T-cell (primary cell): Measurements from ENCODE around the gene GAREM2. TPM values are rescaled to one million over a fixed set of nuclear protein-coding genes. Genes with fewer than 3 reads are reported as not detected.
A peak's percentile ranks its signal among the peaks of the same experiment; 100 is the strongest.
"Not testable (repeated sequence)": the region's sequence is repeated elsewhere in the genome, so short reads cannot be mapped to it uniquely, and the experiment has no call there.

Experiments
- ATAC-seq, 4 experiments: fragments of 200-7000 bp in 3 of 4; fragments of 150-1000 bp in 1 of 4; cut with Tn5 transposase; replicated peaks in 1 of 4; 1 replicate in 3 of 4; 2 replicates in 1 of 4; pipeline ENCODE4 v1.10.0; 2021; ENCODE audit warnings: moderate library complexity in 3 of 4, mild to moderate bottlenecking in 2 of 4, moderate number of reproducible peaks in 1 of 4
- CTCF ChIA-PET, 2 donors: fragments of 300-600 bp; sonication (Branson Sonifier 250); formaldehyde crosslinking; loops; one replicate each; lab custom pipeline; 2022; ENCODE audit warnings: antibody characterized with exemption in 2 of 2; lab: Charles Lee
- POLR2A ChIA-PET, 2 donors: fragments of 300-600 bp; sonication (Branson Sonifier 250); formaldehyde crosslinking; loops; one replicate each; lab custom pipeline; 2022; ENCODE audit warnings: antibody characterized with exemption in 2 of 2; lab: Charles Lee
- DNase-seq, 35 experiments: peaks; one replicate each; pipeline versions ENCODE4 v3.0.0 to v3.0.0-alpha.2; 2013 to 2023
- H3K27ac ChIP-seq: one replicate; pipeline ENCODE4 v1.5.1; 2013; ENCODE audit warnings: low read length
- H3K27me3 ChIP-seq, 2 experiments: replicated peaks in 1 of 2; 1 replicate in 1 of 2; 2 replicates in 1 of 2; pipeline versions ENCODE4 v1.6.1 to v1.7.0; 2013; ENCODE audit warnings: low read length in 1 of 2, mixed read lengths in 1 of 2; ENCODE audit not compliant: control insufficient read depth in 2 of 2, insufficient read depth in 2 of 2; ENCODE audit errors: extremely low read depth in 1 of 2
- H3K36me3 ChIP-seq, 2 donors: 1 replicate in 1 of 2; 2 replicates in 1 of 2; pipeline versions ENCODE4 v1.6.1 to v1.7.0; 2013; ENCODE audit warnings: low read length in 1 of 2; ENCODE audit not compliant: control insufficient read depth in 2 of 2, insufficient read depth in 1 of 2; ENCODE audit errors: extremely low read depth in 1 of 2
- H3K4me1 ChIP-seq, 2 experiments: 1 replicate in 1 of 2; 2 replicates in 1 of 2; pipeline versions ENCODE4 v1.6.1 to v1.7.0; 2013; ENCODE audit warnings: low read length in 2 of 2, mixed read lengths in 1 of 2; ENCODE audit not compliant: insufficient read depth in 2 of 2, control insufficient read depth in 1 of 2; ENCODE audit errors: extremely low read depth in 1 of 2
- H3K4me3 ChIP-seq, 2 donors: 1 replicate in 1 of 2; 2 replicates in 1 of 2; pipeline versions ENCODE4 v1.5.1 to v1.7.0; 2013; ENCODE audit warnings: mild to moderate bottlenecking in 2 of 2, low read length in 1 of 2, moderate library complexity in 1 of 2; ENCODE audit not compliant: control insufficient read depth in 1 of 2; ENCODE audit errors: extremely low read depth in 1 of 2
- H3K9me3 ChIP-seq: 2 replicates; pipeline ENCODE4 v1.7.0; 2013
- H3K27ac Mint-ChIP-seq, 2 donors: one replicate each; pipeline ENCODE4 v1.8.0; 2020 to 2021; ENCODE audit warnings: mild to moderate bottlenecking in 2 of 2, mixed read lengths in 2 of 2
- H3K27me3 Mint-ChIP-seq, 2 donors: one replicate each; pipeline ENCODE4 v1.8.0; 2021 to 2022; ENCODE audit warnings: mixed read lengths in 2 of 2
- H3K36me3 Mint-ChIP-seq: one replicate; pipeline ENCODE4 v1.8.0; 2021; ENCODE audit warnings: mixed read lengths
- H3K4me1 Mint-ChIP-seq, 3 donors: one replicate each; pipeline ENCODE4 v1.8.0; 2020 to 2022; ENCODE audit warnings: mixed read lengths in 3 of 3, mild to moderate bottlenecking in 1 of 3
- H3K4me3 Mint-ChIP-seq, 3 donors: one replicate each; pipeline ENCODE4 v1.8.0; 2020 to 2022; ENCODE audit warnings: mild to moderate bottlenecking in 3 of 3, mixed read lengths in 3 of 3, moderate library complexity in 3 of 3
- H3K9me3 Mint-ChIP-seq, 3 donors: one replicate each; pipeline ENCODE4 v1.8.0; 2020 to 2022; ENCODE audit warnings: mixed read lengths in 3 of 3
- WGBS: methylation state at CpG from one replicate; pipeline ENCODE4 v1.1.5; 2013; ENCODE audit warnings: missing lambda C conversion rate; ENCODE audit not compliant: insufficient coverage; 5-methylcytosine and 5-hydroxymethylcytosine counted together
- total RNA-seq, 35 experiments: library from RNA in 6 of 35; stranded (reverse) in 6 of 35; fragments of 120-200 nt in 1 of 35; gene quantifications; one replicate each; pipeline versions ENCODE4 v1.2.1 to v1.2.4 and lab custom pipeline; 2013 to 2026

The GAREM2 gene
- total RNA-seq, 5 donors from 2014 or later (not counting 1 experiment from before 2014, with no cell fraction given): 2.9 to 9.1 (median 5.2) TPM

- Histone ChIP-seq H3K4me1 (no peaks in the 10 kb centered on the region), H3K9me3 (no peaks in the 10 kb centered on the region), H3K27me3 (peaks cover 0 to 2% of the 10 kb centered on the region in 2 experiments), H3K36me3 (no peaks in the 10 kb centered on the region), H3K27ac (no peak overlapping the region), H3K4me3 (no peak overlapping the region)
- peaks cover 1 to 5% of the 10 kb centered on the region in 2 donors for H3K27me3 Mint-ChIP-seq
- 91% methylated on average over 1 of the region's 4 CpGs for WGBS
- POLR2A ChIA-PET: interaction anchor here in 1 of 2 donors (0.7 kb wide), 1 partner anchor 345 kb away, joined by 4 read pairs; no protein-coding TSS in a partner anchor
- no peak overlapping the region for H3K4me3 Mint-ChIP-seq
- CTCF ChIA-PET: no interaction called here
- H3K4me1 Mint-ChIP-seq: no peaks in the 10 kb centered on the region
- no peaks in the 10 kb centered on the region for H3K9me3 Mint-ChIP-seq
- DNase-seq (no peak), ATAC-seq (no peak)
- no peak overlapping the region for H3K27ac Mint-ChIP-seq
- H3K36me3 Mint-ChIP-seq: no peaks in the 10 kb centered on the region
Measured at GRCh38 chr2:26165403-26165802, 7.5 kb upstream of the GAREM2 start.

- H3K27ac Mint-ChIP-seq, H3K36me3 ChIP-seq, POLR2A ChIA-PET, H3K4me3 ChIP-seq, ATAC-seq, H3K27ac ChIP-seq, H3K4me1 Mint-ChIP-seq, H3K36me3 Mint-ChIP-seq, DNase-seq, H3K4me3 Mint-ChIP-seq, H3K4me1 ChIP-seq, H3K9me3 Mint-ChIP-seq, H3K9me3 ChIP-seq: not testable (repeated sequence)
- peaks cover 0 to 12% of the 10 kb centered on the region in 2 experiments for H3K27me3 ChIP-seq
- WGBS: no CpG with 5 or more reads among the region's 6 CpGs
- peaks cover 11 to 12% of the 10 kb centered on the region in 2 donors for H3K27me3 Mint-ChIP-seq
- CTCF ChIA-PET: interaction anchor here in 1 of 2 donors (0.6 kb wide), 1 partner anchor 18 kb away, joined by 4 read pairs; no protein-coding TSS in a partner anchor
Measured at GRCh38 chr2:26166541-26166940, 6.3 kb upstream of the GAREM2 start.

- ATAC-seq (no peak), DNase-seq (no peak)
- Mint-ChIP-seq H3K27me3 (peaks cover 19 to 20% of the 10 kb centered on the region in 2 donors), H3K4me1 (peaks cover 9 to 11% (median 10%) of the 10 kb centered on the region in 3 donors), H3K27ac (no peak overlapping the region), H3K36me3 (no peaks in the 10 kb centered on the region), H3K4me3 (no peak overlapping the region), H3K9me3 (no peaks in the 10 kb centered on the region)
- ChIA-PET POLR2A (no interaction called here), CTCF (no interaction called here)
- WGBS: no CpG with 5 or more reads among the region's 4 CpGs
- Histone ChIP-seq H3K4me1 (peaks cover 0 to 16% of the 10 kb centered on the region in 2 experiments), H3K27ac (no peak overlapping the region), H3K9me3 (no peaks in the 10 kb centered on the region), H3K27me3 (peaks cover 0 to 29% of the 10 kb centered on the region in 2 experiments), H3K4me3 (no peak overlapping the region), H3K36me3 (no peaks in the 10 kb centered on the region)
Measured at GRCh38 chr2:26168785-26169184, 4.1 kb upstream of the GAREM2 start.

DNA sequence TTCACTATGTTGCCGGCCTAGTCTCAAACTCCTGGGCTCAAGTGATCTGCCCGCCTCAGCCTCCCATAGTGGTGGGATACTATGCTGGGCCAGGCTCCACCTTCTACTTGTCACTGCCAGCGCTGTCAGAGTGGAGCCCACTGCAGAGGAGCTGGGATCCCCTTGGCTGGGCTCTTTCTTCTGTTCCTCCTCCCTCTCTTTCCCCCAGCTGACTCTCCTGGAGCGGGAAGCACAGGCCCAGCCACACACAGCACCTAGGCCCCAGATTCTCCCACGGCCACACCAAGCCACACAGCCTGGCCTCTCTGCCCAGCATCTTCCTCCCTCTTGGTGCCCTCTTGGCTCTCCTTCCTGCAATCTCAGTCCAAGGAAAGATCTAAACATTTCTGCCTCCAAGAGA lies 3.7 kb upstream of the GAREM2 start:
- Histone ChIP-seq H3K27ac (no peak overlapping the region), H3K4me1 (peaks cover 0 to 20% of the 10 kb centered on the region in 2 experiments), H3K36me3 (no peaks in the 10 kb centered on the region), H3K4me3 (no peak overlapping the region), H3K9me3 (no peaks in the 10 kb centered on the region), H3K27me3 (peaks cover under 1 to 33% of the 10 kb centered on the region in 2 experiments)
- WGBS: 88% methylated on average over 3 of the region's 5 CpGs
- CTCF ChIA-PET: no interaction called here
- POLR2A ChIA-PET: no interaction called here
- no peak overlapping the region for H3K4me3 Mint-ChIP-seq
- peaks cover 9 to 11% (median 10%) of the 10 kb centered on the region in 3 donors for H3K4me1 Mint-ChIP-seq
- H3K36me3 Mint-ChIP-seq: no peaks in the 10 kb centered on the region
- H3K27ac Mint-ChIP-seq: no peak overlapping the region
- DNase-seq (no peak), ATAC-seq (no peak)
- H3K9me3 Mint-ChIP-seq: no peaks in the 10 kb centered on the region
- H3K27me3 Mint-ChIP-seq: peaks cover 20 to 21% of the 10 kb centered on the region in 2 donors

- H3K27ac Mint-ChIP-seq: no peak overlapping the region
- ATAC-seq (no peak), DNase-seq (no peak)
- H3K4me1 Mint-ChIP-seq: peaks cover 11 to 16% (median 14%) of the 10 kb centered on the region in 3 donors
- no peaks in the 10 kb centered on the region for H3K36me3 Mint-ChIP-seq
- no peak overlapping the region for H3K4me3 ChIP-seq
- H3K9me3 Mint-ChIP-seq: no peaks in the 10 kb centered on the region
- peaks cover 6 to 39% of the 10 kb centered on the region in 2 experiments for H3K27me3 ChIP-seq
- H3K4me3 Mint-ChIP-seq: no peak overlapping the region
- H3K27me3 Mint-ChIP-seq: peaks cover 26 to 27% of the 10 kb centered on the region in 2 donors
- H3K9me3 ChIP-seq: no peaks in the 10 kb centered on the region
- H3K36me3 ChIP-seq: no peaks in the 10 kb centered on the region
- WGBS: 83% methylated on average over 11 of the region's 14 CpGs
- CTCF ChIA-PET: no interaction called here
- POLR2A ChIA-PET: no interaction called here
- H3K27ac ChIP-seq: no peak overlapping the region
- peaks cover 0 to 21% of the 10 kb centered on the region in 2 experiments for H3K4me1 ChIP-seq
Measured at GRCh38 chr2:26169681-26170414, 3.0 kb upstream of the GAREM2 start.

DNA sequence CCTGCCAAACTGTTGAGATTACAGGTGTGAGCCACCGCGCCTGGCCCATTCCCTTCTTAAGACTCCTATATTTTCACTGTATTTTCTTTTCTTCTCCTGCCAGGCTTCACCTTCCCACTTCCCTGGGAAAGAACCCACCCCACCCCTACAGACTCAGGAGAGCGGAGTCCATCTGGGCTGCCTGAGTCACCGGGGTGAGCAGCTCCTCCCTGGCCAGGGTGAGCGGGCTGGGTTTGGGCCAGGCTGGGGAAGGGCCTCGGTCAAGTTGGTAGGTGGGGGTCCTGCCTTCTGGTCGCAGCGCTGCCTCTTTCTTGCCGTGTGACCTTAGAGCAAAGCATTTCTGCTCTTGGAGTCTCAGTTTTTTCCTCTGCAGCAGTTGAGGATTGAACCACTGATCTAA lies 2.1 kb upstream of the GAREM2 start:
- Histone ChIP-seq H3K4me3 (no peak overlapping the region), H3K27me3 (peaks cover 9 to 49% of the 10 kb centered on the region in 2 experiments), H3K4me1 (peaks cover 0 to 21% of the 10 kb centered on the region in 2 experiments), H3K36me3 (peaks cover 0 to 3% of the 10 kb centered on the region in 2 donors), H3K27ac (no peak overlapping the region), H3K9me3 (no peaks in the 10 kb centered on the region)
- ChIA-PET POLR2A (interaction anchor here in 1 of 2 donors (0.6 kb wide), 1 partner anchor 374 kb away, joined by 4 read pairs; no protein-coding TSS in a partner anchor), CTCF (no interaction called here)
- H3K9me3 Mint-ChIP-seq: no peaks in the 10 kb centered on the region
- DNase-seq (no peak), ATAC-seq (no peak)
- H3K27me3 Mint-ChIP-seq: peaks cover 30 to 31% of the 10 kb centered on the region in 2 donors
- peak overlapping the region in 2 of 3 donors; percentile 50 to 88 for H3K4me3 Mint-ChIP-seq
- H3K4me1 Mint-ChIP-seq: peaks cover 11 to 16% (median 14%) of the 10 kb centered on the region in 3 donors
- no peak overlapping the region for H3K27ac Mint-ChIP-seq
- 100% methylated on average over 5 of the region's 9 CpGs for WGBS
- H3K36me3 Mint-ChIP-seq: no peaks in the 10 kb centered on the region
